H1 (cell line): ENCODE measurements around the gene FCN2. TPM values are rescaled to one million over a fixed set of nuclear protein-coding genes. Genes with fewer than 3 reads are reported as not detected.

Experiments
- CTCF ChIA-PET: fragments of 300-600 bp; sonication (Branson Sonifier 250); formaldehyde crosslinking; loops from one replicate; lab custom pipeline; 2021; ENCODE audit not compliant: partially characterized antibody; lab: Charles Lee
- POLR2A ChIA-PET: fragments of 300-600 bp; sonication (Branson Sonifier 250); formaldehyde crosslinking; loops from one replicate; lab custom pipeline; 2021; ENCODE audit warnings: inconsistent platforms; ENCODE audit not compliant: partially characterized antibody; lab: Charles Lee
- DNase-seq, 2 experiments: peaks; one replicate each; pipeline versions ENCODE4 v3.0.0 to v3.0.0-alpha.2; 2010 to 2022; ENCODE audit warnings: low spot score in 2 of 2, low read depth in 1 of 2, mixed read lengths in 1 of 2
- FAIRE-seq: peaks from 2 replicates; lab custom pipeline; 2011; peaks lifted over from hg19 to GRCh38; lab: Jason Lieb, UNC
- H2AFZ ChIP-seq: 2 replicates; pipeline ENCODE4 v1.8.1; 2012; ENCODE audit warnings: low read length, inconsistent platforms
- H2AK5ac ChIP-seq: 2 replicates; pipeline ENCODE4 v1.6.1; 2013; ENCODE audit warnings: low read depth, low read length
- H2BK120ac ChIP-seq: replicated peaks from 2 replicates; pipeline ENCODE3; 2013; ENCODE audit warnings: low read depth, low read length, inconsistent platforms
- H2BK12ac ChIP-seq: 2 replicates; pipeline ENCODE4 v1.6.1; 2013; ENCODE audit warnings: low read depth, low read length
- H2BK15ac ChIP-seq: 2 replicates; pipeline ENCODE4 v1.6.1; 2013; ENCODE audit warnings: low read length
- H2BK20ac ChIP-seq: 2 replicates; pipeline ENCODE4 v1.6.1; 2013; ENCODE audit warnings: low read length
- H2BK5ac ChIP-seq: 2 replicates; pipeline ENCODE4 v1.6.1; 2013; ENCODE audit warnings: low read depth, low read length
- H3K14ac ChIP-seq: 2 replicates; pipeline ENCODE4 v1.6.1; 2013; ENCODE audit warnings: inconsistent platforms; ENCODE audit not compliant: insufficient read length
- H3K18ac ChIP-seq: 2 replicates; pipeline ENCODE4 v1.6.1; 2013; ENCODE audit warnings: low read length; ENCODE audit errors: extremely low read depth
- H3K23ac ChIP-seq: 2 replicates; pipeline ENCODE4 v1.6.1; 2013; ENCODE audit warnings: inconsistent platforms; ENCODE audit not compliant: insufficient read length
- H3K23me2 ChIP-seq: 2 replicates; pipeline ENCODE4 v1.6.1; 2013; ENCODE audit warnings: low read depth, low read length
- H3K27ac ChIP-seq: 2 replicates; pipeline ENCODE4 v1.6.1; 2011; ENCODE audit warnings: low read depth, low read length, inconsistent platforms
- H3K27me3 ChIP-seq, 4 experiments: replicated peaks in 1 of 4; 1 replicate in 1 of 4; 2 replicates in 3 of 4; pipeline versions ENCODE4 v1.6.1 to v1.8.1; 2011 to 2013; ENCODE audit warnings: low read length in 3 of 4, mild to moderate bottlenecking in 3 of 4, inconsistent platforms in 2 of 4, mixed read lengths in 2 of 4, moderate library complexity in 1 of 4; ENCODE audit not compliant: control insufficient read depth in 3 of 4, insufficient read depth in 3 of 4; ENCODE audit errors: extremely low read depth in 1 of 4
- H3K36me3 ChIP-seq, 4 experiments: 2 replicates each; pipeline versions ENCODE4 v1.6.1 to v1.8.1; 2011 to 2013; ENCODE audit warnings: mild to moderate bottlenecking in 4 of 4, low read length in 3 of 4, moderate library complexity in 2 of 4, control low read depth in 1 of 4, inconsistent platforms in 1 of 4; ENCODE audit not compliant: insufficient read depth in 4 of 4, control insufficient read depth in 2 of 4
- H3K4ac ChIP-seq: replicated peaks from 2 replicates; pipeline ENCODE3; 2013; ENCODE audit warnings: low read length, low read depth, mixed read lengths, inconsistent platforms; ENCODE audit not compliant: insufficient read length
- H3K4me1 ChIP-seq, 4 experiments: replicated peaks in 1 of 4; 1 replicate in 1 of 4; 2 replicates in 3 of 4; pipeline versions ENCODE4 v1.6.1 to v1.8.1; 2011 to 2013; ENCODE audit warnings: low read length in 3 of 4, inconsistent platforms in 2 of 4, mixed read lengths in 1 of 4; ENCODE audit not compliant: insufficient read depth in 4 of 4, control insufficient read depth in 3 of 4
- H3K4me2 ChIP-seq, 2 experiments: 2 replicates each; pipeline versions ENCODE4 v1.6.1 to v1.8.1; 2011 to 2013; ENCODE audit warnings: low read depth in 2 of 2, low read length in 2 of 2, control low read depth in 1 of 2, inconsistent platforms in 1 of 2, mild to moderate bottlenecking in 1 of 2; ENCODE audit not compliant: insufficient read depth in 1 of 2
- H3K4me3 ChIP-seq, 4 experiments: fragments of 200-600, 300-600 bp in 1 of 4; sonication (generic), shearing (Covaris generic), sonication (Bioruptor Twin) in 1 of 4; 2 replicates each; pipeline versions ENCODE4 v1.5.1 to v1.8.1; 2011 to 2016; ENCODE audit warnings: low read length in 4 of 4, low read depth in 3 of 4, control low read depth in 2 of 4, inconsistent platforms in 2 of 4, mild to moderate bottlenecking in 2 of 4, mixed read lengths in 1 of 4, moderate library complexity in 1 of 4; ENCODE audit not compliant: insufficient read depth in 2 of 4; ENCODE audit errors: extremely low read depth in 1 of 4
- H3K56ac ChIP-seq: replicated peaks from 2 replicates; pipeline ENCODE3; 2013; ENCODE audit warnings: low read depth, mild to moderate bottlenecking, mixed read lengths, low read length, inconsistent platforms; ENCODE audit not compliant: insufficient read length
- H3K79me1 ChIP-seq: 2 replicates; pipeline ENCODE4 v1.6.1; 2013; ENCODE audit warnings: low read depth, low read length, control low read depth
- H3K79me2 ChIP-seq, 2 experiments: 2 replicates each; pipeline versions ENCODE4 v1.6.1 to v1.8.1; 2012 to 2013; ENCODE audit warnings: low read length in 2 of 2, mild to moderate bottlenecking in 2 of 2, inconsistent platforms in 1 of 2; ENCODE audit not compliant: insufficient read depth in 2 of 2, control insufficient read depth in 1 of 2
- H3K9ac ChIP-seq, 4 experiments: replicated peaks in 1 of 4; 1 replicate in 1 of 4; 2 replicates in 3 of 4; pipeline versions ENCODE4 v1.6.1 to v1.8.1; 2011 to 2013; ENCODE audit warnings: low read depth in 3 of 4, low read length in 3 of 4, control low read depth in 2 of 4, mild to moderate bottlenecking in 2 of 4, moderate library complexity in 2 of 4, inconsistent platforms in 1 of 4; ENCODE audit errors: extremely low read depth in 1 of 4
- H3K9me3 ChIP-seq, 2 experiments: 2 replicates each; pipeline versions ENCODE4 v1.6.1 to v1.8.1; 2012 to 2013; ENCODE audit warnings: mild to moderate bottlenecking in 2 of 2, moderate library complexity in 2 of 2, control low read depth in 1 of 2, inconsistent platforms in 1 of 2, low read depth in 1 of 2, low read length in 1 of 2, mixed read lengths in 1 of 2; ENCODE audit not compliant: insufficient read depth in 2 of 2
- H4K20me1 ChIP-seq, 2 experiments: replicated peaks in 1 of 2; 2 replicates each; pipeline versions ENCODE3 to v1.8.1; 2011 to 2013; ENCODE audit warnings: inconsistent platforms in 2 of 2, low read length in 2 of 2, mild to moderate bottlenecking in 1 of 2; ENCODE audit not compliant: insufficient read depth in 2 of 2, control insufficient read depth in 1 of 2
- H4K5ac ChIP-seq: 2 replicates; pipeline ENCODE4 v1.6.1; 2013; ENCODE audit warnings: low read length, low read depth, mixed read lengths, inconsistent platforms; ENCODE audit not compliant: insufficient read length
- H4K8ac ChIP-seq: 2 replicates; pipeline ENCODE4 v1.8.0; 2013; ENCODE audit warnings: mild to moderate bottlenecking, moderate library complexity, low read length, inconsistent platforms; ENCODE audit not compliant: insufficient read depth; ENCODE audit errors: extremely low read depth
- H4K91ac ChIP-seq: replicated peaks from 2 replicates; pipeline ENCODE3; 2013; ENCODE audit warnings: low read length, mixed read lengths, inconsistent platforms; ENCODE audit not compliant: insufficient read length
- BCL11A ChIP-seq, 2 experiments: IDR thresholded peaks; one replicate each; pipeline ENCODE4 v1.6.1; 2011; ENCODE audit warnings: low read depth in 2 of 2, low read length in 2 of 2, mild to moderate bottlenecking in 2 of 2
- EGR1 ChIP-seq: IDR thresholded peaks from 2 replicates; pipeline ENCODE4 v1.6.1; 2011; ENCODE audit warnings: low read depth, low read length, borderline replicate concordance
- EZH2 ChIP-seq: fragments of 200-600 bp; sonication (generic); IDR thresholded peaks from 2 replicates; pipeline ENCODE4 v1.7.1; 2012; ENCODE audit warnings: low read depth, mild to moderate bottlenecking, moderate library complexity, low read length, inconsistent platforms; ENCODE audit not compliant: severe bottlenecking
- NRF1 ChIP-seq: IDR thresholded peaks from 2 replicates; pipeline ENCODE4 v1.6.1; 2011; ENCODE audit warnings: mild to moderate bottlenecking, low read depth, low read length, improper control_type of control experiment
- POLR2AphosphoS5 ChIP-seq: IDR thresholded peaks from 2 replicates; pipeline ENCODE4 v1.6.1; 2011; ENCODE audit warnings: low read depth, low read length
- SP2 ChIP-seq: IDR thresholded peaks from 2 replicates; pipeline ENCODE4 v1.6.1; 2012; ENCODE audit warnings: mild to moderate bottlenecking, low read length, inconsistent platforms
- SP4 ChIP-seq: IDR thresholded peaks from 2 replicates; pipeline ENCODE4 v1.6.1; 2012; ENCODE audit warnings: low read length, inconsistent platforms
- WGBS, 2 experiments: shearing (Covaris generic) in 1 of 2; methylation state at CpG; one replicate each; pipeline versions ENCODE4 v1.1.6 to v1.1.7; 2013 to 2015; ENCODE audit warnings: low lambda C conversion rate in 2 of 2, mixed read lengths in 2 of 2, inconsistent platforms in 1 of 2, low coverage in 1 of 2, missing lambda C conversion rate in 1 of 2; ENCODE audit not compliant: insufficient replicate concordance in 2 of 2, insufficient coverage in 1 of 2, insufficient read length in 1 of 2; ENCODE audit errors: extremely low coverage in 1 of 2, missing lambda C conversion rate in 1 of 2; 5-methylcytosine and 5-hydroxymethylcytosine counted together
- polyA plus RNA-seq, 7 experiments: library from polyadenylated mRNA; depleted of rRNA in 3 of 7; stranded (reverse) in 5 of 7; unstranded in 2 of 7; fragments of >200 nt in 5 of 7; fragments of 200-250 nt in 2 of 7; gene quantifications; 1 replicate in 5 of 7; 2 replicates in 1 of 7; 4 replicates in 1 of 7; pipeline versions ENCODE4 v1.2.1 to v1.2.3, GENCODE V29; 2011 to 2013; ENCODE audit warnings: missing spikeins in 2 of 7, mixed read lengths in 2 of 7
- total RNA-seq: library from RNA; stranded (reverse); fragmentation: NEBNext Ultra II Directional; extraction: Animal tissue kit (Norgen Biotek cat#: 25700); gene quantifications from 2 replicates; pipeline ENCODE4 v1.2.1, GENCODE V29; 2021

FCN2 gene
- total and polyA plus RNA-seq, 2 of the 8 experiments (the other 6 are each of a cell fraction or from before 2014, with no cell fraction given), result not detected

DNA sequence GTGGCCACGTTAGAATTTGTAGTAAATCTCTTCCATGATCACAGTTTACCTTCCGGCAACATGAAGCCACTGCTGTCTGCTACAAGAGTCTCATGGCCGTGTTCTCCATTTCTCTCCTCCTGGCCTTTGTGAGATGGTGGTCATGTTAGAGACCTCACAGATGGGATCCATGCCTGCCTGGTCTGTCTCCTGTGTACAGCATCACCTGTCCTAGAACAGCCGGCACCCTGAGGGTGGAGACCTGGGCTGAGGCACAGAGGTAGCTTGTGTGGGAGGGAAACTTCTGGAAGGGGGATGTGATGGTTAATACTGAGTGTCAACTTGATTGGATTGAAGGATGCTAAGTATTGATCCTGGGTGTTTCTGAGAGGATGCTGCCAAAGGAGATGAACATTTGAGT, 3.1 kb upstream of the FCN2 start:
- Histone ChIP-seq H4K91ac (no peak overlapping the region), H3K36me3 (no peaks in the 10 kb centered on the region), H2AK5ac (no peak overlapping the region), H2BK5ac (no peak overlapping the region), H2BK120ac (no peak overlapping the region), H4K5ac (no peak overlapping the region), H3K56ac (no peak overlapping the region), H2BK15ac (no peak overlapping the region), H3K23ac (no peak overlapping the region), H3K9me3 (no peaks in the 10 kb centered on the region; a peak in 1 of 4 replicates), H4K20me1 (no peaks in the 10 kb centered on the region), H3K4ac (no peak overlapping the region), H3K9ac (no peak overlapping the region), H3K14ac (no peak overlapping the region), H4K8ac (no peak overlapping the region), H3K23me2 (no peaks in the 10 kb centered on the region), H2AFZ (no peak overlapping the region), H3K4me1 (no peaks in the 10 kb centered on the region), H2BK20ac (no peak overlapping the region), H3K4me3 (no peak overlapping the region), H3K79me1 (no peaks in the 10 kb centered on the region), H3K79me2 (no peaks in the 10 kb centered on the region), H3K27ac (no peak overlapping the region), H3K4me2 (no peak overlapping the region), H3K27me3 (no peaks in the 10 kb centered on the region), H3K18ac (no peak overlapping the region), H2BK12ac (0 out of 2 replicates have a peak overlapping the region, but pooled peaks have one; percentile 17)
- ChIA-PET POLR2A (no interaction called here), CTCF (interaction anchor here (0.9 kb wide), 1 partner anchor 105 kb away, joined by 3 read pairs; no protein-coding TSS in a partner anchor)
- WGBS, 2 experiments, result 88% methylated on average over 4 of the region's 4 CpGs; no CpG with 5 or more reads in 1 of the 2 experiments
- no peak for FAIRE-seq
- DNase-seq, result no peak
- TF ChIP-seq EGR1 (no peak), SP4 (no peak), NRF1 (no peak), SP2 (no peak), POLR2AphosphoS5 (no peak), EZH2 (no peak), BCL11A (IDR thresholded peaks at IDR 0.05; ENCODE audit: low read depth in 2 of 2, low read length in 2 of 2) (no peak)
